ENCODE data around the gene FBXW10.
"Not testable (repeated sequence)": the region's sequence is repeated elsewhere in the genome, so short reads cannot be mapped to it uniquely, and the experiment has no call there.

The FBXW10 gene

GRCh38 chr17:18786890-18787289, 43.0 kb downstream of the FBXW10 start:
- POLR2A ChIA-PET; DNase-seq (ENCODE audit: low read depth, low spot score); H3K4me3 ChIP-seq (ENCODE audit: low read depth, low read length); CTCF ChIA-PET: not testable (repeated sequence)

DNA sequence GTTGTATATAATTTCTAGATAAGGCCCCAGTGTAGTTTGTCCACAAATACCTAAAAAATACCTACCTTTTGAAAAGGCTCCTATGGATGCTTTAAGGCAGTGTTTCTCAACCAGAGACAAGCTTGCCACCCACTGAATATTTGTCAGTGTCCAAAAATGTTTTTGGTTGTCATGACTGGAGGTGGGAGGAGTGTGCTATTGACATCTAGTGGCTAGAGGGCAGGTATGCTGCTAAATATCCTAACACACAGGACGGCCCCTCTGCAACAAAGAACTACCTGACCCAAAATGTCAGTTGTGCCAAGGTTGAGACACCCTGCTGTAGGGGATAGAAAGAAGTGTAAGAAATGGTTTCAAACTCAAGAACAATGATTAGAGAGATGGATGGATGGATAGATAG, 47.5 kb downstream of the FBXW10 start:
- CTCF ChIA-PET; POLR2A ChIA-PET; DNase-seq (ENCODE audit: low read depth, low spot score); H3K4me3 ChIP-seq (ENCODE audit: low read depth, low read length): not testable (repeated sequence)

DNA sequence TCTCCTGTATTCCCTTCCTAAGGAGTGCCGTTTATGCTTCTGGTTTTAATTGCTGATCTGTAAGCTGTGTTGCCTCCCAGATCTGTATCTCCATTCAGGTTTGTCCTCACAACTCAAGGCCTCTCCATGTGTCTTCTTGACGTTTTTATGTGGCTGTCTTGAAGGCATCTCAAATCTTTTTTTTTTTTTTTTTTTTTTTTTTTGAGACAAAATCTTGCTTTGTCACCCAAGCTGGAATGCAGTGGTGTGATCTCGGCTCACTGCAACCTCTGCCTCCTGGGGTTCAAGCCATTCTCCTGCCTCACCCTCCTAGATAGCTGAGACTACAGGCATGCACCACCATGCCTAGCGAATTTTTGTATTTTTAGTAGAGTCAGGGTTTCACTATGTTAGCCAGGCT, 51.0 kb downstream of the FBXW10 start:
- POLR2A ChIA-PET; CTCF ChIA-PET; DNase-seq (ENCODE audit: low read depth, low spot score); H3K4me3 ChIP-seq (ENCODE audit: low read depth, low read length): not testable (repeated sequence)

- H3K4me3 ChIP-seq (ENCODE audit: low read depth, low read length); POLR2A ChIA-PET; DNase-seq (ENCODE audit: low read depth, low spot score); CTCF ChIA-PET: not testable (repeated sequence)
These were observed 53.0 kb downstream of the FBXW10 start for GRCh38 chr17:18796887-18797286.

DNA sequence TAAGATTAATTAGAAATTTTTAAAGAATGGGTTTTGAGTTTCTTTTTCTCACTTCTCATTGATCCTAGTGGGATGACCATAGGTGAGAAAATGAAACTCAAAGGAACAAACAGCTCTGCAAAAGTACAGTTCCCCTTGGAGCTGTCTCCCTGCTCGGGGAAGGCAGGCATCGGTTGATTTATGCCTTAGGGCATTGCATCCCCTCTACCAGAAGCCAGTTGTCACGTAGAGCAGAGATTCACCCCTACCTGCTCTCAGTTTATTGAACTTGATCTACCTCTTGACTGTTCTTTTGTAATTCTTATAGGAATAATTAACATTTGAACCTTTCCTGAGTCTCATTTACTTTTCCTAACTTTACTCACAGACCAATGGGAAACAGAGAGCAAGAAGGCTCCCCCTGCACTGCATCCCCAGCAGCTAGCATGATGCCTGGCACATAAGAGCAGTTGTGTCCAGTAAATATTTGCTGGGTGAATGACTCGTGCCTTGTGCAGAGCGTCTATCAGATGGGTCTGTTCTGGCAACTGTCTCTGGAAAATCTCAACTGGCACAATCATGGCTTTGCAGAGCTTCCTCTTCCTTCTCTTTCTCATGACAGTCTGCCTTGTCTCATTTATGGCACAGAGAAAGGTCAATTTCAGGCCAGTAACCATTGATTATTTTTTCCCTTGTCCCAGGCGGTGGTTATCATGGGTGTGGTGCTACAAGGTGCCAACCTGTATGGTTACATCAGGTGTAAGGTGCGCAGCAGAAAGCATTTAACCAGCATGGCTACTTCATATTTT, 59.8 kb downstream of the FBXW10 start:
- POLR2A ChIA-PET; H3K4me3 ChIP-seq (ENCODE audit: low read depth, low read length); DNase-seq (ENCODE audit: low read depth, low spot score); CTCF ChIA-PET: not testable (repeated sequence)

DNA sequence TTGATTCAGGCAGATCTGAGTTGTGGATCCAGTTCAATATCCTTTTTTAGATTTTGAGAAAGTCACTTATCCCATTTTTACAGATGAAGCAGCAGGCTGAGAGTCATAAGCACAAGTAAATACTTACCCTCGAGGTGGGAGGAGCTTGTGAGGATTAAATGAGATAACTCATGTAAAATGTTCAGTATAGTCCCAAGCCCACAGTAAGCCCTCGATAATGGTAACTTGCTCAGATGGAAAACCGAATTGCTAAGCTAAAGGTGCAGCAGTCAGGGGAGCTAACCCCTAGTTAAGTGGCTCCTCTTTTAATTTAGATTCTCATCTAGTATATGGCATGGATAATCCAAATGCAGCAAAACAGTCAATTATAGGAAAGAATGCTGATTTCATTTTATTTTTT, 72.1 kb downstream of the FBXW10 start:
- DNase-seq (ENCODE audit: low read depth, low spot score); POLR2A ChIA-PET; H3K4me3 ChIP-seq (ENCODE audit: low read depth, low read length); CTCF ChIA-PET: not testable (repeated sequence)

- POLR2A ChIA-PET; H3K4me3 ChIP-seq (ENCODE audit: low read depth, low read length): not testable (repeated sequence)
- peak; percentile 61 for DNase-seq (ENCODE audit: low read depth, low spot score)
- CTCF ChIA-PET, result interaction anchor here (0.7 to 1.2 kb wide), 2 partner anchors 141 to 146 kb away, joined by 3 to 4 read pairs; no protein-coding TSS in a partner anchor
- TF ChIP-seq, protein P1, sequence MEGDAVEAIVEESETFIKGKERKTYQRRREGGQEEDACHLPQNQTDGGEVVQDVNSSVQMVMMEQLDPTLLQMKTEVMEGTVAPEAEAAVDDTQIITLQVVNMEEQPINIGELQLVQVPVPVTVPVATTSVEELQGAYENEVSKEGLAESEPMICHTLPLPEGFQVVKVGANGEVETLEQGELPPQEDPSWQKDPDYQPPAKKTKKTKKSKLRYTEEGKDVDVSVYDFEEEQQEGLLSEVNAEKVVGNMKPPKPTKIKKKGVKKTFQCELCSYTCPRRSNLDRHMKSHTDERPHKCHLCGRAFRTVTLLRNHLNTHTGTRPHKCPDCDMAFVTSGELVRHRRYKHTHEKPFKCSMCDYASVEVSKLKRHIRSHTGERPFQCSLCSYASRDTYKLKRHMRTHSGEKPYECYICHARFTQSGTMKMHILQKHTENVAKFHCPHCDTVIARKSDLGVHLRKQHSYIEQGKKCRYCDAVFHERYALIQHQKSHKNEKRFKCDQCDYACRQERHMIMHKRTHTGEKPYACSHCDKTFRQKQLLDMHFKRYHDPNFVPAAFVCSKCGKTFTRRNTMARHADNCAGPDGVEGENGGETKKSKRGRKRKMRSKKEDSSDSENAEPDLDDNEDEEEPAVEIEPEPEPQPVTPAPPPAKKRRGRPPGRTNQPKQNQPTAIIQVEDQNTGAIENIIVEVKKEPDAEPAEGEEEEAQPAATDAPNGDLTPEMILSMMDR (IDR thresholded peaks at IDR 0.05; ENCODE audit: insufficient read depth, low read length, missing control alignments), result peak; percentile 46
These were observed 72.9 kb downstream of the FBXW10 start for GRCh38 chr17:18816489-18817371.

- CTCF ChIA-PET, POLR2A ChIA-PET: not testable (repeated sequence)
These were observed 77.6 kb downstream of the FBXW10 start for GRCh38 chr17:18821430-18821829.

DNA sequence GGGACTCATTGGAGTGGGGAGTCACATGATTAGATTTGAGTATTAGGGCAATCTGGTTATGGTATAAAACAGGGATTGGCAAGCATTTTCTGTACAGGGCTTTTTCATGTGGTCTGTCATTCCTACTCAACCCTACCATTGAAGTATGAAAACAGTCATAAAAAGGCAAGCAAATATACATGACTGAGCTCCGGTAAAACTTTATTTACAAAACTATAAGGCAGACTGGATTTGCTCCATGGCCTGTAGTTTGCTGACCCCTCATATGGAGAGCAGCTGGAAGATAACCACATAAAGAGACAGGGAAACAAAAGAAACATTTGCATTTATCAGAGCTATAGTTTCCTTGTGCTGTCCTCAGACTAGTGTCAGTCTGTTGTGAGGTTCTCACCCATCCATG, 83.8 kb downstream of the FBXW10 start:
- POLR2A ChIA-PET; DNase-seq (ENCODE audit: low read depth, low spot score); H3K4me3 ChIP-seq (ENCODE audit: low read depth, low read length); CTCF ChIA-PET: not testable (repeated sequence)

More at GRCh38 chr17:18821430-18821829, 77.6 kb downstream of the FBXW10 start:
- DNase-seq (ENCODE audit: low read depth, low spot score); H3K4me3 ChIP-seq (ENCODE audit: low read depth, low read length): not testable (repeated sequence)

Data from AG04449 (cell line).